GM23338 (cell line): Measurements from ENCODE around the gene SCUBE2. TPM values are rescaled to one million over a fixed set of nuclear protein-coding genes. Genes with fewer than 3 reads are reported as not detected.

Experiments used
- ATAC-seq: fragments of 200-7000 bp; cut with Tn5 transposase; 3 replicates; pipeline ENCODE4 v1.9.1; 2020
- DNase-seq: peaks from one replicate; pipeline ENCODE4 v3.0.0-alpha.2; 2015; ENCODE audit warnings: low spot score
- H2AFZ ChIP-seq: fragments of 200-600 bp; sonication (generic); 2 replicates; pipeline ENCODE4 v1.8.0; 2016; ENCODE audit warnings: antibody characterized with exemption, mild to moderate bottlenecking, moderate library complexity
- H3F3A ChIP-seq: fragments of 200-600 bp; sonication (generic); replicated peaks from 2 replicates; pipeline ENCODE4 v1.8.0; 2017; ENCODE audit warnings: antibody characterized with exemption, mixed run types, low read depth
- H3K27ac ChIP-seq: fragments of 200-600 bp; sonication (generic); 2 replicates; pipeline ENCODE4 v1.6.1; 2016; ENCODE audit warnings: low read depth
- H3K27me3 ChIP-seq: fragments of 200-600 bp; sonication (generic); 2 replicates; pipeline ENCODE4 v1.8.0; 2016; ENCODE audit warnings: mild to moderate bottlenecking, mixed run types, moderate library complexity; ENCODE audit not compliant: insufficient read depth
- H3K36me3 ChIP-seq: fragments of 200-600 bp; sonication (generic); 2 replicates; pipeline ENCODE4 v1.8.0; 2016; ENCODE audit warnings: mild to moderate bottlenecking; ENCODE audit not compliant: insufficient read depth
- H3K4me1 ChIP-seq: fragments of 200-600 bp; sonication (generic); 2 replicates; pipeline ENCODE4 v1.8.0; 2016; ENCODE audit warnings: mild to moderate bottlenecking, moderate library complexity; ENCODE audit not compliant: insufficient read depth
- H3K4me2 ChIP-seq: fragments of 200-600 bp; sonication (generic); 2 replicates; pipeline ENCODE4 v1.7.1; 2017; ENCODE audit warnings: mixed run types
- H3K4me3 ChIP-seq: fragments of 200-600 bp; sonication (generic); 2 replicates; pipeline ENCODE4 v1.6.1; 2016; ENCODE audit warnings: mixed run types
- H3K79me2 ChIP-seq: fragments of 200-600 bp; sonication (generic); replicated peaks from 2 replicates; pipeline ENCODE4 v1.8.0; 2017; ENCODE audit warnings: mild to moderate bottlenecking; ENCODE audit not compliant: insufficient read depth
- H3K9me2 ChIP-seq: fragments of 200-600 bp; sonication (generic); 2 replicates; pipeline ENCODE4 v1.8.0; 2017; ENCODE audit not compliant: insufficient read depth
- H4K20me1 ChIP-seq: fragments of 200-600 bp; sonication (generic); replicated peaks from 2 replicates; pipeline ENCODE4 v1.8.0; 2017; ENCODE audit warnings: mild to moderate bottlenecking; ENCODE audit not compliant: insufficient read depth
- H3K27ac Mint-ChIP-seq: 2 replicates; pipeline ENCODE4 v1.8.0; 2020; ENCODE audit warnings: inconsistent platforms, mild to moderate bottlenecking, moderate library complexity, mixed read lengths
- H3K27me3 Mint-ChIP-seq: 3 replicates; pipeline ENCODE4 v1.8.0; 2022; ENCODE audit warnings: low read depth, mild to moderate bottlenecking, moderate library complexity, mixed read lengths, inconsistent platforms; ENCODE audit not compliant: insufficient read depth, poor library complexity
- H3K36me3 Mint-ChIP-seq: 3 replicates; pipeline ENCODE4 v1.8.0; 2021; ENCODE audit warnings: low read depth, mild to moderate bottlenecking, inconsistent platforms, moderate library complexity, mixed read lengths
- H3K4me1 Mint-ChIP-seq: 3 replicates; pipeline ENCODE4 v1.8.0; 2020; ENCODE audit warnings: mild to moderate bottlenecking, inconsistent platforms, mixed read lengths
- H3K4me3 Mint-ChIP-seq: 3 replicates; pipeline ENCODE4 v1.8.0; 2021; ENCODE audit warnings: moderate library complexity, mild to moderate bottlenecking, inconsistent platforms, mixed read lengths
- H3K9me3 Mint-ChIP-seq: 3 replicates; pipeline ENCODE4 v1.8.0; 2020; ENCODE audit warnings: moderate library complexity, mild to moderate bottlenecking, inconsistent platforms, mixed read lengths
- CREB1 ChIP-seq: fragments of 250-450 bp; sonication (Bioruptor Pico); IDR thresholded peaks from 2 replicates; pipeline ENCODE4 v1.5.0; 2020; ENCODE audit warnings: low read depth, mild to moderate bottlenecking, moderate library complexity
- CTCF ChIP-seq, 2 experiments: fragments of 200-600 bp in 1 of 2; sonication (generic) in 1 of 2; conservative IDR thresholded peaks; 2 replicates each; pipeline versions ENCODE4 v1.5.1 to v1.6.1; 2016 to 2017; ENCODE audit warnings: antibody characterized with exemption in 2 of 2, low read depth in 2 of 2, mild to moderate bottlenecking in 2 of 2, moderate library complexity in 1 of 2
- EZH2phosphoT487 ChIP-seq: fragments of 200-600 bp; sonication (generic); IDR thresholded peaks from one replicate; pipeline ENCODE4 v1.8.1; 2018; ENCODE audit warnings: antibody characterized with exemption; ENCODE audit not compliant: unreplicated experiment
- STAT1 ChIP-seq: IDR thresholded peaks from one replicate; pipeline ENCODE4 v1.6.1; 2016; ENCODE audit warnings: antibody characterized with exemption; ENCODE audit not compliant: unreplicated experiment
- ZNF114 ChIP-seq: fragments of 250-450 bp; sonication (Bioruptor Pico); IDR thresholded peaks from 2 replicates; pipeline ENCODE4 v1.5.0; 2020; ENCODE audit warnings: mild to moderate bottlenecking, moderate library complexity
- ZNF462 ChIP-seq: fragments of 250-450 bp; sonication (Bioruptor Pico); IDR thresholded peaks from 2 replicates; pipeline ENCODE4 v1.5.0; 2020; ENCODE audit warnings: mild to moderate bottlenecking, moderate library complexity
- polyA plus RNA-seq: library from polyadenylated mRNA; unstranded; fragments of >200 nt; fragmentation: Nextera tagmentation; extraction: Ambion mirVana; gene quantifications from 2 replicates; pipeline ENCODE4 v1.2.1, GENCODE V29; 2016
- total RNA-seq: library from RNA; depleted of rRNA; stranded (reverse); fragments of >200 nt; shearing (Covaris generic); gene quantifications from 2 replicates; pipeline ENCODE4 v1.2.3, GENCODE V29; 2014

Gene SCUBE2
- total and polyA plus RNA-seq, 2 experiments from 2014 or later, result 0.47 to 0.63 TPM

GRCh38 chr11:9061807-9062206 is 29.6 kb downstream of the SCUBE2 start (continued):
- TF ChIP-seq ZNF462 (no peak), STAT1 (no peak), ZNF114 (CRISPR knock-in tag) (no peak), CREB1 (CRISPR knock-in tag) (no peak), CTCF (conservative IDR thresholded peaks at IDR 0.05; ENCODE audit: low read depth in 2 of 2) (no peak), EZH2phosphoT487 (no peak)

GRCh38 chr11:9060700-9061111 is 30.7 kb downstream of the SCUBE2 start:
- H3K9me3 Mint-ChIP-seq, result no peaks in the 10 kb centered on the region
- peak; percentile 62 to 78 for TF ChIP-seq CTCF (conservative IDR thresholded peaks at IDR 0.05; ENCODE audit: low read depth in 2 of 2)
- no peak for TF ChIP-seq STAT1
- H3K4me3 ChIP-seq, result no peak overlapping the region
- H2AFZ ChIP-seq, result no peak overlapping the region
- no peak overlapping the region for H3K4me3 Mint-ChIP-seq
- H3F3A ChIP-seq, result no peaks in the 10 kb centered on the region
- no peak overlapping the region for H3K27ac Mint-ChIP-seq
- no peaks in the 10 kb centered on the region for H3K79me2 ChIP-seq
- no peaks in the 10 kb centered on the region for H3K36me3 ChIP-seq
- no peaks in the 10 kb centered on the region for H3K36me3 Mint-ChIP-seq
- no peaks in the 10 kb centered on the region for H3K27me3 ChIP-seq
- no peaks in the 10 kb centered on the region for H4K20me1 ChIP-seq
- H3K4me1 Mint-ChIP-seq, result peaks cover 7% of the 10 kb centered on the region; the same call in 2 of the 3 replicates
- peaks cover 1% of the 10 kb centered on the region for H3K27me3 Mint-ChIP-seq
- no peak overlapping the region for H3K27ac ChIP-seq
- H3K4me1 ChIP-seq, result no peaks in the 10 kb centered on the region; the same call in 1 of the 2 replicates
- no peak overlapping the region for H3K4me2 ChIP-seq
- DNase-seq, result peak; percentile 83
- H3K9me2 ChIP-seq, result no peaks in the 10 kb centered on the region
- peak; percentile 88 for ATAC-seq
